GM10248 (cell line): ENCODE data around the gene NLK.
"Not testable (repeated sequence)": the region's sequence is repeated elsewhere in the genome, so short reads cannot be mapped to it uniquely, and the experiment has no call there.

Source experiments
- CTCF ChIA-PET: fragments of 300-600 bp; sonication (Branson Sonifier 250); formaldehyde crosslinking; extraction: SDS; loops from one replicate; lab custom pipeline; 2021; ENCODE audit warnings: antibody characterized with exemption; lab: Yijun Ruan, JAX
- POLR2A ChIA-PET: fragments of 350-650 bp; sonication (Branson Sonifier 250); formaldehyde crosslinking; extraction: SDS; loops from one replicate; lab custom pipeline; 2020; ENCODE audit warnings: antibody characterized with exemption; lab: Yijun Ruan, JAX
- DNase-seq: peaks from one replicate; pipeline ENCODE4 v3.0.0; 2012; ENCODE audit errors: extremely low spot score
- TF ChIP-seq, protein P1 (sequence below): IDR thresholded peaks from 2 replicates; pipeline ENCODE4 v1.5.1; 2012; ENCODE audit warnings: mild to moderate bottlenecking, low read depth; ENCODE audit errors: extremely low read depth, missing control alignments, control extremely low read depth

Gene NLK

DNA sequence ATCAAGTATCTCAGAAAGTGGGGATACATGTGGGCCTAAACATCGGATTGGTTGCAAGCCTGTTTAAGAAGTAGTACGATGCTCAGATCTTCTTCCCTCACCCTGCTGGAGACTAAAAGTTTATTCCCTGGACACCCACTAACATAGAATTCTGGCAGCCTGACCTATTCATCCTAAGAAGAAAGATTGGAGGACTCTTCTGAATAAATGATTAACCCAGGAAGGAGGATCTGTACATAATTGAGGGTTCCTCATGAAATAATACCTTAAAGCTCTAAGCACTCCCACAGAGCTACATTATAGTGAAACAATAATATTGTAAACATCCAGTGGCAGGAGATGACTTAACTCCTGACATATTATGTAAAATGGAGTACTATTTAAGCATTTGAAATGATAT, 111.7 kb downstream of the NLK start:
- DNase-seq, result no peak

DNA sequence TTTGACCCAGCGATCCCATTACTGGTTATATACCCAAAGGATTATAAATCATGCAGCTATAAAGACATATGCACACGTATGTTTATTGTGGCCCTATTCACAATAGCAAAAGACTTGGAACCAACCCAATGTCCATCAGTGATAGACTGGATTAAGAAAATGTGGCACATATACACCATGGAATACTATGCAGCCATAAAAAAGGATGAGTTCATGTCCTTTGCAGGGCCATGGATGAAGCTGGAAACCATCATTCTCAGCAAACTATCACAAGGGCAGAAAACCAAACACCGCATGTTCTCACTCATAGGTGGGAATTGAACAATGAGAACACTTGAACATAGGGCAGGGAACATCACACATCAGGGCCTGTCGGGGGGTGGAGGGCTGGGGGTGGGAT, 112.9 kb downstream of the NLK start:
- DNase-seq, POLR2A ChIA-PET, CTCF ChIA-PET: not testable (repeated sequence)

More for the DNA sequence above, 111.7 kb downstream of the NLK start:
- TF ChIP-seq, protein P1, sequence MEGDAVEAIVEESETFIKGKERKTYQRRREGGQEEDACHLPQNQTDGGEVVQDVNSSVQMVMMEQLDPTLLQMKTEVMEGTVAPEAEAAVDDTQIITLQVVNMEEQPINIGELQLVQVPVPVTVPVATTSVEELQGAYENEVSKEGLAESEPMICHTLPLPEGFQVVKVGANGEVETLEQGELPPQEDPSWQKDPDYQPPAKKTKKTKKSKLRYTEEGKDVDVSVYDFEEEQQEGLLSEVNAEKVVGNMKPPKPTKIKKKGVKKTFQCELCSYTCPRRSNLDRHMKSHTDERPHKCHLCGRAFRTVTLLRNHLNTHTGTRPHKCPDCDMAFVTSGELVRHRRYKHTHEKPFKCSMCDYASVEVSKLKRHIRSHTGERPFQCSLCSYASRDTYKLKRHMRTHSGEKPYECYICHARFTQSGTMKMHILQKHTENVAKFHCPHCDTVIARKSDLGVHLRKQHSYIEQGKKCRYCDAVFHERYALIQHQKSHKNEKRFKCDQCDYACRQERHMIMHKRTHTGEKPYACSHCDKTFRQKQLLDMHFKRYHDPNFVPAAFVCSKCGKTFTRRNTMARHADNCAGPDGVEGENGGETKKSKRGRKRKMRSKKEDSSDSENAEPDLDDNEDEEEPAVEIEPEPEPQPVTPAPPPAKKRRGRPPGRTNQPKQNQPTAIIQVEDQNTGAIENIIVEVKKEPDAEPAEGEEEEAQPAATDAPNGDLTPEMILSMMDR, result no peak
- ChIA-PET POLR2A (no interaction called here), CTCF (interaction anchor here (1.1 kb wide), 1 partner anchor 21 kb away, joined by 4 read pairs; no protein-coding TSS in a partner anchor)

DNA sequence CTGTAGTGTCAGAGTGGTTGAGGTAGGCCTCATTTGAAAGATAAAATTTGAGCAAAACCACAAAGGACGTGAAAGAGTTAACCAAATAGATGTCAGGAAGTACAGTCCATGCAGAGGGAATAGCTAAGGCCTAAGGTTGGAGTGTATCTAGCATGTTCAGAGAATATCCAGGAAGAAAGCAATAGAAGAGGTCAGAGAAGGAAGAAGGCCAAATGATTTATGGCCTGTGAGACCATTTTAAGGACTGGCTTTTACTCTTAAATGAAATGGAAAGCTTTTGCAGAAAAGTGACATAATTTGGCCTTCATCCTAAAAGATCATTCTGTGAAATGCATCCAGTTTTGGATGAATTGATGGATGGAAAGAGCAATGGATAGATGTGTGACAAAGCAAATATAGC, 116.5 kb downstream of the NLK start:
- TF ChIP-seq, protein P1, result no peak
- ChIA-PET POLR2A (no interaction called here), CTCF (no interaction called here)
- DNase-seq, result no peak

DNA sequence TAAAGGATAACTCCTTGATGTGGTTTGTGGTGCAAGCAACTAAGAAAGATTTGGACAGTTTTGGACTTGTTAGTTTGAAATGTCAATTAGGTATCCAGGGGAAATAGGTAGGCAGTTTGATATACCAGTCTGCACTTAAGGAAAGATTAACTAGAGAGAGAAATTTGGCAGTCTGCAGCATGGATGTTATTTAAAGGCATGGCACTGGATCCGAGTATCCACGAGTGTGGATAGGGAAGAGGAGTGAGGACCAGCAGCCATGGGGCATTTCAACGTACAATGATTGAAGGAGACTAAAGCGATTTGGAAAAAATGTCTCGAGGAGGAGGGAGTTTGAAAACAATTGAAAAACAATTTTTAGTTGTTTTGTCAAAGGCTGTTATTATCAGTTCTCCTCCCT, 117.4 kb downstream of the NLK start:
- DNase-seq, result no peak
- ChIA-PET POLR2A (no interaction called here), CTCF (no interaction called here)
- TF ChIP-seq, protein P1, result no peak

DNA sequence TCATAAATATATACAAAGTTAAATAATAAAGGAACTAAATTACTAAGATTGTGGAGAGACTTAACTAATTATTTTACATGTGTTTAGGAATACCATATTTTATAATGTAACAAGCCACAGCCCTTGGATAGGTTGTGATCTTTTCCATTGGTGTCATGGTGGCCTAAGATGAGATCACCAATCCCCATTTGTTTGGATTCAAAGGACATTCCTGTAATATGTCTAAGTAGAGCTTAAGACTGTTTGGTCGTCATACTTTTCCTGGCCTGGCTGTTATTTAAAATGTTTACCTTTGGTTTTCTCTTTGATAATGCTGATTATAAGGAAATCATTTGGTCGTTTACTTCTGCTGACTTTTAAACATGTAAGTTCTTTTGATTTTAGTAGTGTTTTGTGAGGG, 118.1 kb downstream of the NLK start:
- ChIA-PET POLR2A (no interaction called here), CTCF (interaction anchor here (1.2 to 1.7 kb wide), 3 partner anchors 10 to 20 kb away, joined by 3 to 5 read pairs (median 4); no protein-coding TSS in a partner anchor)
- DNase-seq, result no peak
- TF ChIP-seq, protein P1, result no peak

DNA sequence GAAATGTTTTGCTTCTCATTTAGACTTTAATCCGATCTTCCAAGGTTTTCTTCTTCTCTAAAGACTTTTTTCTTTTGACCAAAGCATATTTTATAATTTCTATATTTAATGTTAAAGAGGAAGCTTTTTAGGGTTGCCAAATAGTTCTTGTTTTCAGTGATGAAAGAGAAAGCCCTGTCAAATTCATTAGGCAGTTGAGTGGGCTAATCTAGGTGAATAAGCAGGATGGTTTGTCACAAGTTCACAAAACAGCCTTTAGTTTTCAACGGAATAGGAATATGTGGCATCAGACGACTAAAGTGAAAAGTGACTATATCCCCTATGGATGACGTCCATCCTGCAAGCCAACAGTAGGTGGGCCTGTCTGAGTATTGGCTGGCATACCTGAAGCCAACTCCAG, 118.8 kb downstream of the NLK start:
- TF ChIP-seq, protein P1, result no peak
- ChIA-PET CTCF (interaction anchor here (1.2 to 1.7 kb wide), 3 partner anchors 10 to 19 kb away, joined by 3 to 5 read pairs (median 4); no protein-coding TSS in a partner anchor), POLR2A (no interaction called here)
- DNase-seq, result no peak

DNA sequence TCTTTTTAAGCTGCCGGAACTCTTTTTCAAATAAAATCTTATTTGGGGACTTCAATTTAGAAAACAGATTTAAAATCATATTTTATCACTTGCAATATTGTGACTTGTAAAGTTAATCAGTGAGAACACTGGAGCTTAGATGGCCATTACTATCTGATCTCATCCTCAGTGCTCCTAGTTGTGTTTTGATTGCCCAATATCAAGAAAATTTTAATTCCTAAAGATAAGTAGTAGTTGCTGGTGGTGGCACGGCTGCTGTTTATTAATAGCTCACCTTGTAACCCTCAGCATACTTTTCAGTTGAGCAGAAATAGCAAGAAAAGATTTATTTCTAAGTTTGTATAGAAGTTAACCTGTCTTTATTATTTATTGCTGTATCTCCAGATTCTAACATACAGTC, 124.0 kb downstream of the NLK start:
- no peak for DNase-seq
- TF ChIP-seq, protein P1, result no peak
- ChIA-PET POLR2A (no interaction called here), CTCF (no interaction called here)
